ENCODE data around the gene MAN1A1. TPM values are rescaled to one million over a fixed set of nuclear protein-coding genes. Genes with fewer than 3 reads are reported as not detected.
A peak's percentile ranks its signal among the peaks of the same experiment; 100 is the strongest.

Gene MAN1A1
- polyA plus RNA-seq, 4 donors = 17.7 to 129 (median 34.7) TPM

DNA sequence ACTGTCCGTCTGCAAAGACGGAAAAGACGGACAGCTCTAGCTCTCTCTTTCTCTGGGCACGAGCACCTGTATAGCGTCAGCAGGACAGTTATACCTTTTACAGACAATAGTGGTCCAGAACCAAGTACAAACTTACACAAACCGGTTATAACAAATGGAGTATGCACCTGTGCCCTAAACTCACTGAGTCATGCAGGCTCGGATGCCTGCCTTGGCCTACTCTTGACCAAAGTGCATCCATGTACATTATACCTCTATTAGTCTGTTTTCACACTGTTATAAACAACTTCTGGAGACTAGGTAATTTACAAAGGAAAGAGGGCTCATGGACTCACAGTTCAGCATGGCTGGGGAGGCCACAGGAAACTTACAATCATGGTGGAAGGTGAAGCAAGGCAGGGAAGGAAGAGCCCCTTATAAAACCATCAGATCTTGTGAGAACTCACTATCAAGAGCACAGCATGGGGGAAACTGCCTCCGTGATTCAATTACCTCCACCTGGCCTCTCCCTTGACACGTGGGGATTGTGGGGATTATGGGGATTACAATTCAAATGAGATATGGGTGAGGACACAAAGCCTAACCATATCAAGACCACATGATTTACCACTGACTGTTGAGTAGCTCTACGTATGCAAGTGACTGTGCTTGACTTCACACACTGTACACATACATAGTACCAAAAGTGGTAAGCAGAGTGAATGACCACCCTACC, 23.1 kb downstream of the MAN1A1 start:
- DNase-seq = no peak

DNA sequence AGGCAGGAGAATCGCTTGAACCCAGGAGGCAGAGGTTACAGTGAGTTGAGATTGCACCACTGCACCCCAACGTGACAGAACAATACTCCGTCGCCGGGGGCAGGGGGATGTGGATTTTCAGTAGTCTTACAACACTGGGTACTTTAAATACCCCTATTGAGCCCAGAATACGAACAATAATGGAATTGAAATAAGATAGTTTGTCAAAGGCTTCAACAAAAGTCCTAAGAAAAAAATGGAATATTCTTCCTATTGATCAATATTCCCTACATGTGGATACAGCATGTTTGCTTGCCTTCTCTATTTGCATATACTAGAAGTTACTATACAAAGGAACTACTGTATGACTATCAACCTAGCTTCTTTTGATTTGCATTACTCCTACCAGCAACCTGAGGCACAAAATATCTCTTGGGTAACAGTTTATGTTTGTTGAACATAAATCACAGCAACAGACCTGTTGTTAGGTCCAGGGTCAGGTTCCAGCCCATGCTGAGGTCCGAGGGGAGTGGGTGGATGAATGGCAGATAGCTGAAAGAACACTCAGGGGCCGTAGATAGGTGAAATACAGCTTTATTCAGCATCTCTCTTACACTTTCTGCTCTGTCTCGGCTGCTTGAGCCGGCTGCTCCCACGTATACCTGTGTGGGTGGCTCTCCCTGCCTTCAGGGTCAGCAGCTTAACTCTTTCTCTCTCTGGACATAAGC, 23.8 kb downstream of the MAN1A1 start:
- Histone ChIP-seq H3K4me3 (ENCODE audit: low read depth in 1 of 3, low read length in 3 of 3) (no peak overlapping the region), H3K36me3 (ENCODE audit: control insufficient read depth in 3 of 3, insufficient read depth in 2 of 3, low read depth in 1 of 3, low read length in 3 of 3) (peaks cover 3 to 13% (median 11%) of the 10 kb centered on the region in 3 donors), H3K27ac (ENCODE audit: low read depth in 1 of 3, low read length in 2 of 3) (no peak overlapping the region), H3K4me1 (ENCODE audit: control insufficient read depth in 3 of 3, insufficient read depth in 2 of 3, low read depth in 1 of 3, low read length in 2 of 3) (peaks cover 2 to 4% (median 2%) of the 10 kb centered on the region in 3 donors), H3K9me3 (ENCODE audit: control insufficient read depth in 2 of 2, insufficient read depth in 1 of 2, low read depth in 1 of 2, low read length in 1 of 2) (no peaks in the 10 kb centered on the region), H3K27me3 (ENCODE audit: control insufficient read depth in 3 of 3, insufficient read depth in 3 of 3, low read length in 3 of 3) (no peaks in the 10 kb centered on the region)
- 89 to 92% (median 92%) methylated on average over 11 of the region's 11 CpGs for WGBS, 3 donors
- no peak for DNase-seq
- FAIRE-seq = no peak

More for the DNA sequence above, 23.1 kb downstream of the MAN1A1 start:
- no peak overlapping the region for H3K4me3 ChIP-seq (ENCODE audit: low read depth in 1 of 3, low read length in 3 of 3)
- no peak overlapping the region for H3K27ac ChIP-seq (ENCODE audit: low read depth in 1 of 3, low read length in 2 of 3)
- H3K27me3 ChIP-seq (ENCODE audit: control insufficient read depth in 3 of 3, insufficient read depth in 3 of 3, low read length in 3 of 3) = no peaks in the 10 kb centered on the region
- H3K36me3 ChIP-seq (ENCODE audit: control insufficient read depth in 3 of 3, insufficient read depth in 2 of 3, low read depth in 1 of 3, low read length in 3 of 3) = peaks cover 4 to 13% (median 12%) of the 10 kb centered on the region in 3 donors
- 86 to 90% (median 87%) methylated on average over 10 of the region's 10 CpGs for WGBS, 3 donors
- peaks cover 2 to 4% (median 2%) of the 10 kb centered on the region in 3 donors for H3K4me1 ChIP-seq (ENCODE audit: control insufficient read depth in 3 of 3, insufficient read depth in 2 of 3, low read depth in 1 of 3, low read length in 2 of 3)
- no peak for FAIRE-seq
- H3K9me3 ChIP-seq (ENCODE audit: control insufficient read depth in 2 of 2, insufficient read depth in 1 of 2, low read depth in 1 of 2, low read length in 1 of 2) = no peaks in the 10 kb centered on the region

- FAIRE-seq = no peak
- Histone ChIP-seq H3K4me3 (ENCODE audit: low read depth in 1 of 3, low read length in 3 of 3) (no peak overlapping the region), H3K9me3 (ENCODE audit: control insufficient read depth in 2 of 2, insufficient read depth in 1 of 2, low read depth in 1 of 2, low read length in 1 of 2) (no peaks in the 10 kb centered on the region), H3K27ac (ENCODE audit: low read depth in 1 of 3, low read length in 2 of 3) (no peak overlapping the region), H3K27me3 (ENCODE audit: control insufficient read depth in 3 of 3, insufficient read depth in 3 of 3, low read length in 3 of 3) (no peaks in the 10 kb centered on the region), H3K36me3 (ENCODE audit: control insufficient read depth in 3 of 3, insufficient read depth in 2 of 3, low read depth in 1 of 3, low read length in 3 of 3) (peaks cover 0 to 10% (median 8%) of the 10 kb centered on the region in 3 donors), H3K4me1 (ENCODE audit: control insufficient read depth in 3 of 3, insufficient read depth in 2 of 3, low read depth in 1 of 3, low read length in 2 of 3) (peaks cover 2 to 4% (median 2%) of the 10 kb centered on the region in 3 donors)
- no peak for DNase-seq
- 84 to 87% (median 86%) methylated on average over 2 of the region's 2 CpGs for WGBS, 3 donors
Observed at GRCh38 chr6:119324718-119325117, 24.8 kb downstream of the MAN1A1 start.

DNA sequence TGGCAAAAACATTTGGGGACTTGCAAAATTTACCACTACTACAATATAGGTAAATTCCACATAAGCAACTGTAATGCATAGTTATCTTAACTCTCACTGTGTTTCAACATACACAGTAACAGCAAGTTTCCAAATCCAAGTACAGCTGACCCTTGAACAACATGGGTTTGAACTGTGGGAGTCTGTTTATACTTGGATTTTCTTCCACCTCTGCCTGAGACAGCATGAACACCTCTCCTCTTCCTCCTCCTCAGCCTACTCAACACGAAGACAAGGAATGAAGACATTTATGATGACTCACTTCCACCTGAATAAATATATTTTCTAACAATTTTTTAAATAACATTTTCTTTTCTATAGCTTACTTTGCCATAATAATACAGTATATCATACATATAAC, 25.6 kb downstream of the MAN1A1 start:
- DNase-seq (peak in 1 of 2 donors; percentile 24), FAIRE-seq (no peak)
- Histone ChIP-seq H3K36me3 (ENCODE audit: control insufficient read depth in 3 of 3, insufficient read depth in 2 of 3, low read depth in 1 of 3, low read length in 3 of 3) (peaks cover 0 to 10% (median 8%) of the 10 kb centered on the region in 3 donors), H3K9me3 (ENCODE audit: control insufficient read depth in 2 of 2, insufficient read depth in 1 of 2, low read depth in 1 of 2, low read length in 1 of 2) (no peaks in the 10 kb centered on the region), H3K4me3 (ENCODE audit: low read depth in 1 of 3, low read length in 3 of 3) (no peak overlapping the region), H3K27me3 (ENCODE audit: control insufficient read depth in 3 of 3, insufficient read depth in 3 of 3, low read length in 3 of 3) (no peaks in the 10 kb centered on the region), H3K4me1 (ENCODE audit: control insufficient read depth in 3 of 3, insufficient read depth in 2 of 3, low read depth in 1 of 3, low read length in 2 of 3) (peaks cover 2 to 4% (median 2%) of the 10 kb centered on the region in 3 donors), H3K27ac (ENCODE audit: low read depth in 1 of 3, low read length in 2 of 3) (no peak overlapping the region)
- WGBS, 3 donors = 47 to 71% (median 61%) methylated on average over 1 of the region's 1 CpG

GRCh38 chr6:119323478-119323877, 26.1 kb downstream of the MAN1A1 start:
- FAIRE-seq (no peak), DNase-seq (no peak)
- Histone ChIP-seq H3K36me3 (ENCODE audit: control insufficient read depth in 3 of 3, insufficient read depth in 2 of 3, low read depth in 1 of 3, low read length in 3 of 3) (peaks cover 0 to 10% (median 8%) of the 10 kb centered on the region in 3 donors), H3K4me1 (ENCODE audit: control insufficient read depth in 3 of 3, insufficient read depth in 2 of 3, low read depth in 1 of 3, low read length in 2 of 3) (peaks cover 2 to 4% (median 2%) of the 10 kb centered on the region in 3 donors), H3K27ac (ENCODE audit: low read depth in 1 of 3, low read length in 2 of 3) (no peak overlapping the region), H3K4me3 (ENCODE audit: low read depth in 1 of 3, low read length in 3 of 3) (no peak overlapping the region), H3K27me3 (ENCODE audit: control insufficient read depth in 3 of 3, insufficient read depth in 3 of 3, low read length in 3 of 3) (no peaks in the 10 kb centered on the region), H3K9me3 (ENCODE audit: control insufficient read depth in 2 of 2, insufficient read depth in 1 of 2, low read depth in 1 of 2, low read length in 1 of 2) (no peaks in the 10 kb centered on the region)
- 94 to 100% (median 96%) methylated on average over 2 of the region's 2 CpGs for WGBS, 3 donors

- DNase-seq = peak in 1 of 2 donors; percentile 48
- no peaks in the 10 kb centered on the region for H3K27me3 ChIP-seq (ENCODE audit: control insufficient read depth in 3 of 3, insufficient read depth in 3 of 3, low read length in 3 of 3)
- WGBS, 3 donors = 66 to 71% (median 71%) methylated on average over 5 of the region's 5 CpGs
Observed at GRCh38 chr6:119322715-119323350, 26.7 kb downstream of the MAN1A1 start.

GRCh38 chr6:119322034-119322433, 27.5 kb downstream of the MAN1A1 start:
- DNase-seq (no peak), FAIRE-seq (no peak)
- H3K27me3 ChIP-seq (ENCODE audit: control insufficient read depth in 3 of 3, insufficient read depth in 3 of 3, low read length in 3 of 3) = no peaks in the 10 kb centered on the region
- H3K36me3 ChIP-seq (ENCODE audit: control insufficient read depth in 3 of 3, insufficient read depth in 2 of 3, low read depth in 1 of 3, low read length in 3 of 3) = peaks cover 0 to 10% (median 8%) of the 10 kb centered on the region in 3 donors
- WGBS, 3 donors = 96 to 100% (median 97%) methylated on average over 2 of the region's 2 CpGs
- H3K27ac ChIP-seq (ENCODE audit: low read depth in 1 of 3, low read length in 2 of 3) = no peak overlapping the region
- no peak overlapping the region for H3K4me3 ChIP-seq (ENCODE audit: low read depth in 1 of 3, low read length in 3 of 3)
- no peaks in the 10 kb centered on the region for H3K9me3 ChIP-seq (ENCODE audit: control insufficient read depth in 2 of 2, insufficient read depth in 1 of 2, low read depth in 1 of 2, low read length in 1 of 2)
- H3K4me1 ChIP-seq (ENCODE audit: control insufficient read depth in 3 of 3, insufficient read depth in 2 of 3, low read depth in 1 of 3, low read length in 2 of 3) = peaks cover 2 to 4% (median 2%) of the 10 kb centered on the region in 3 donors

More at GRCh38 chr6:119322715-119323350, 26.7 kb downstream of the MAN1A1 start:
- no peaks in the 10 kb centered on the region for H3K9me3 ChIP-seq (ENCODE audit: control insufficient read depth in 2 of 2, insufficient read depth in 1 of 2, low read depth in 1 of 2, low read length in 1 of 2)
- no peak overlapping the region for H3K4me3 ChIP-seq (ENCODE audit: low read depth in 1 of 3, low read length in 3 of 3)
- H3K27ac ChIP-seq (ENCODE audit: low read depth in 1 of 3, low read length in 2 of 3) = no peak overlapping the region
- FAIRE-seq = no peak
- peaks cover 2 to 4% (median 2%) of the 10 kb centered on the region in 3 donors for H3K4me1 ChIP-seq (ENCODE audit: control insufficient read depth in 3 of 3, insufficient read depth in 2 of 3, low read depth in 1 of 3, low read length in 2 of 3)
- H3K36me3 ChIP-seq (ENCODE audit: control insufficient read depth in 3 of 3, insufficient read depth in 2 of 3, low read depth in 1 of 3, low read length in 3 of 3) = peaks cover 0 to 10% (median 8%) of the 10 kb centered on the region in 3 donors

DNA sequence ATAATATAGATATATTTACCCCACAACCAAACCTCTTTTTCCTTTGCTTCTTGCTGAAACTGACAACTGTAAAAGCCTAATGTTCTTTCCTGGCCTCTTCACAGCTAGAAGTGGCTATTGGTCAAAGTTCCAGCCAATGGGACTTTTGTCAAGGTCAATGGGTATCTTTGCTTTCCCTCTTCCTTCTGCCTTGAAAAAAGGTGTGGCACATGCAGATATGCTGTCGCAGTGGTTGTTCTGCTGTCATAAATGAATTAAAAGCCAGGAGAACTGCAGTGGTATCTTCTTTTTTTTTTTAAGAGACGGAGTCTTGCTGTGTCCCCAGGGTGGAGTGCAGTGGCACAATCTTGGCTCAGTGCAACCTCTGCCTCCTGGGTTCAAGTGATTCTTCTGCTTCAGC, 29.9 kb downstream of the MAN1A1 start:
- no peaks in the 10 kb centered on the region for H3K27me3 ChIP-seq (ENCODE audit: control insufficient read depth in 3 of 3, insufficient read depth in 3 of 3, low read length in 3 of 3)
- no peak overlapping the region for H3K27ac ChIP-seq (ENCODE audit: low read depth in 1 of 3, low read length in 2 of 3)
- H3K9me3 ChIP-seq (ENCODE audit: control insufficient read depth in 2 of 2, insufficient read depth in 1 of 2, low read depth in 1 of 2, low read length in 1 of 2) = no peaks in the 10 kb centered on the region
- peaks cover 0 to 3% (median 2%) of the 10 kb centered on the region in 3 donors for H3K36me3 ChIP-seq (ENCODE audit: control insufficient read depth in 3 of 3, insufficient read depth in 2 of 3, low read depth in 1 of 3, low read length in 3 of 3)
- no peak overlapping the region for H3K4me3 ChIP-seq (ENCODE audit: low read depth in 1 of 3, low read length in 3 of 3)
- 24 to 81% (median 68%) methylated on average over 2 of the region's 2 CpGs for WGBS, 3 donors
- FAIRE-seq (no peak), DNase-seq (peak; percentile 47 to 76)
- H3K4me1 ChIP-seq (ENCODE audit: control insufficient read depth in 3 of 3, insufficient read depth in 2 of 3, low read depth in 1 of 3, low read length in 2 of 3) = peaks cover 2 to 4% (median 2%) of the 10 kb centered on the region in 3 donors
